B cell (primary cell): Measurements from ENCODE around the gene RCBTB2. TPM values are rescaled to one million over a fixed set of nuclear protein-coding genes. Genes with fewer than 3 reads are reported as not detected.

Experiments
- ATAC-seq: fragments of 200-7000 bp; cut with Tn5 transposase; one replicate; pipeline ENCODE4 v1.10.0; 2021; ENCODE audit warnings: low read depth, mild to moderate bottlenecking, moderate number of reproducible peaks, moderate library complexity
- CTCF ChIA-PET: fragments of 350-600 bp; sonication (Branson Sonifier 250); formaldehyde crosslinking; loops from one replicate; lab custom pipeline; 2021; ENCODE audit warnings: antibody characterized with exemption, inconsistent platforms; lab: Charles Lee
- POLR2A ChIA-PET: fragments of 350-600 bp; sonication (Branson Sonifier 250); formaldehyde crosslinking; loops from one replicate; lab custom pipeline; 2021; ENCODE audit warnings: antibody characterized with exemption; lab: Charles Lee
- DNase-seq: peaks from one replicate; pipeline ENCODE4 v3.0.0; 2013
- H2AFZ ChIP-seq: 2 replicates; pipeline ENCODE4 v1.6.1; 2012; ENCODE audit warnings: mild to moderate bottlenecking, low read depth, low read length; ENCODE audit not compliant: insufficient read depth, poor library complexity, severe bottlenecking
- H3K27ac ChIP-seq, 2 donors: 1 replicate in 1 of 2; 2 replicates in 1 of 2; pipeline ENCODE4 v1.5.1; 2012 to 2013; ENCODE audit warnings: low read length in 2 of 2, mild to moderate bottlenecking in 2 of 2, moderate library complexity in 1 of 2
- H3K27me3 ChIP-seq, 4 experiments: fragments of 200-600 bp in 1 of 4; sonication (generic) in 1 of 4; replicated peaks in 1 of 4; 1 replicate in 2 of 4; 2 replicates in 2 of 4; pipeline versions ENCODE4 v1.6.1 to v1.7.0; 2013 to 2016; ENCODE audit warnings: low read length in 3 of 4, mild to moderate bottlenecking in 2 of 4, mixed read lengths in 1 of 4, moderate library complexity in 1 of 4; ENCODE audit not compliant: insufficient read depth in 4 of 4, control insufficient read depth in 3 of 4; ENCODE audit errors: control extremely low read depth in 1 of 4
- H3K36me3 ChIP-seq, 2 experiments: replicated peaks in 1 of 2; 1 replicate in 1 of 2; 2 replicates in 1 of 2; pipeline versions ENCODE4 v1.6.1 to v1.7.1; 2013; ENCODE audit warnings: low read length in 1 of 2; ENCODE audit not compliant: insufficient read depth in 2 of 2, control insufficient read depth in 1 of 2; ENCODE audit errors: control extremely low read depth in 1 of 2, extremely low read depth in 1 of 2
- H3K4me1 ChIP-seq, 2 donors: fragments of 200-600 bp in 1 of 2; sonication (generic) in 1 of 2; 1 replicate in 1 of 2; 2 replicates in 1 of 2; pipeline versions ENCODE4 v1.5.1 to v1.6.1; 2013 to 2017; ENCODE audit warnings: low read length in 2 of 2; ENCODE audit not compliant: control insufficient read depth in 2 of 2, insufficient read depth in 2 of 2
- H3K4me2 ChIP-seq: replicated peaks from 2 replicates; pipeline ENCODE3; 2012; ENCODE audit warnings: mild to moderate bottlenecking, low read depth, low read length; ENCODE audit not compliant: poor library complexity, severe bottlenecking
- H3K4me3 ChIP-seq, 5 experiments: fragments of 200-600 bp in 1 of 5; sonication (generic) in 1 of 5; 1 replicate in 3 of 5; 2 replicates in 2 of 5; pipeline versions ENCODE4 v1.5.1 to v1.7.0; 2011 to 2016; ENCODE audit warnings: low read length in 4 of 5, mild to moderate bottlenecking in 4 of 5, low read depth in 2 of 5, control low read depth in 1 of 5, moderate library complexity in 1 of 5; ENCODE audit not compliant: insufficient read depth in 1 of 5; ENCODE audit errors: control extremely low read depth in 1 of 5, extremely low read depth in 1 of 5
- H3K79me2 ChIP-seq: fragments of 200-600 bp; sonication (generic); one replicate; pipeline ENCODE4 v1.6.0; 2016; ENCODE audit warnings: low read length; ENCODE audit not compliant: control insufficient read depth, insufficient read depth
- H3K9ac ChIP-seq: fragments of 200-600 bp; sonication (generic); 2 replicates; pipeline ENCODE4 v1.6.1; 2017; ENCODE audit warnings: mild to moderate bottlenecking, low read length, moderate library complexity
- H3K9me3 ChIP-seq, 3 donors: one replicate each; pipeline versions ENCODE4 v1.6.1 to v1.7.1; 2013; ENCODE audit warnings: low read length in 2 of 3; ENCODE audit not compliant: control insufficient read depth in 2 of 3, insufficient read depth in 1 of 3; ENCODE audit errors: control extremely low read depth in 1 of 3
- H4K20me1 ChIP-seq: 2 replicates; pipeline ENCODE4 v1.6.0; 2012; ENCODE audit warnings: mild to moderate bottlenecking, low read length; ENCODE audit not compliant: insufficient read depth, control insufficient read depth, poor library complexity, severe bottlenecking
- H3K27ac Mint-ChIP-seq: one replicate; pipeline ENCODE4 v1.8.0; 2021; ENCODE audit warnings: mixed read lengths
- H3K27me3 Mint-ChIP-seq: one replicate; pipeline ENCODE4 v1.8.0; 2021; ENCODE audit warnings: mixed read lengths
- H3K4me1 Mint-ChIP-seq: one replicate; pipeline ENCODE4 v1.8.0; 2021; ENCODE audit warnings: mixed read lengths
- H3K4me3 Mint-ChIP-seq: one replicate; pipeline ENCODE4 v1.8.0; 2021; ENCODE audit warnings: mixed read lengths
- H3K9me3 Mint-ChIP-seq: one replicate; pipeline ENCODE4 v1.8.0; 2022; ENCODE audit warnings: mixed read lengths; ENCODE audit not compliant: insufficient read depth
- EZH2 ChIP-seq: IDR thresholded peaks from 2 replicates; pipeline ENCODE4 v1.6.1; 2012; ENCODE audit warnings: borderline replicate concordance, low read depth, mild to moderate bottlenecking, moderate library complexity, low read length; ENCODE audit not compliant: insufficient read depth, poor library complexity, severe bottlenecking
- WGBS: methylation state at CpG from one replicate; pipeline ENCODE4 v1.1.5; 2013; ENCODE audit warnings: missing lambda C conversion rate; ENCODE audit not compliant: insufficient coverage; 5-methylcytosine and 5-hydroxymethylcytosine counted together
- intact Hi-C: fragments of 100-400 bp; cut with micrococcal nuclease; formaldehyde crosslinking; loops from one replicate; pipeline ENCODE4 v1.10.0; 2022
- polyA plus RNA-seq: library from polyadenylated mRNA; depleted of rRNA; stranded (reverse); fragments of >200 nt; gene quantifications from 2 replicates; pipeline ENCODE4 v1.2.3, GENCODE V29; 2012
- total RNA-seq, 2 donors: library from RNA; stranded (reverse); fragments of 120-200 nt in 1 of 2; gene quantifications; 1 replicate in 1 of 2; 2 replicates in 1 of 2; pipeline versions ENCODE4 v1.2.3 to v1.2.4, GENCODE V29; 2013 to 2022
- TF ChIP-seq, protein P1 (sequence below): fragments of 200-600 bp; IDR thresholded peaks from one replicate; pipeline ENCODE4 v1.8.0; 2022; ENCODE audit warnings: antibody characterized with exemption, mild to moderate bottlenecking

The RCBTB2 gene
- total and polyA plus RNA-seq, 2 donors (not counting 1 experiment from before 2014, with no cell fraction given): 1.4 to 2.7 TPM

- CTCF ChIA-PET: interaction anchor here (0.5 to 1.0 kb wide), 2 partner anchors 8 to 116 kb away, joined by 3 read pairs; no protein-coding TSS in a partner anchor
Observed at GRCh38 chr13:48492470-48493065, 40.3 kb downstream of the RCBTB2 start.

More at GRCh38 chr13:48492470-48493065, 40.3 kb downstream of the RCBTB2 start:
- Histone ChIP-seq H3K4me2 (peak overlapping the region; percentile 74), H3K4me3 (peak overlapping the region; percentile 10 to 65 (median 32)), H3K79me2 (no peaks in the 10 kb centered on the region), H3K27me3 (no peaks in the 10 kb centered on the region), H2AFZ (peak overlapping the region; percentile 20), H3K9ac (peak overlapping the region; percentile 55), H4K20me1 (no peaks in the 10 kb centered on the region), H3K27ac (peak overlapping the region; percentile 63 to 66), H3K4me1 (peaks cover 57% of the 10 kb centered on the region in 2 donors), H3K36me3 (no peaks in the 10 kb centered on the region), H3K9me3 (peaks cover 0 to 1% (median 0%) of the 10 kb centered on the region in 3 donors)
- intact Hi-C loops: loop anchor here (1.0 to 5.0 kb wide), 7 partner anchors 8 to 485 kb away; partner anchors contain the start of gene FNDC3A
- Mint-ChIP-seq H3K9me3 (no peaks in the 10 kb centered on the region), H3K27ac (no peak overlapping the region), H3K4me1 (peaks cover 38% of the 10 kb centered on the region), H3K27me3 (no peaks in the 10 kb centered on the region), H3K4me3 (no peak overlapping the region)
- TF ChIP-seq, protein P1, sequence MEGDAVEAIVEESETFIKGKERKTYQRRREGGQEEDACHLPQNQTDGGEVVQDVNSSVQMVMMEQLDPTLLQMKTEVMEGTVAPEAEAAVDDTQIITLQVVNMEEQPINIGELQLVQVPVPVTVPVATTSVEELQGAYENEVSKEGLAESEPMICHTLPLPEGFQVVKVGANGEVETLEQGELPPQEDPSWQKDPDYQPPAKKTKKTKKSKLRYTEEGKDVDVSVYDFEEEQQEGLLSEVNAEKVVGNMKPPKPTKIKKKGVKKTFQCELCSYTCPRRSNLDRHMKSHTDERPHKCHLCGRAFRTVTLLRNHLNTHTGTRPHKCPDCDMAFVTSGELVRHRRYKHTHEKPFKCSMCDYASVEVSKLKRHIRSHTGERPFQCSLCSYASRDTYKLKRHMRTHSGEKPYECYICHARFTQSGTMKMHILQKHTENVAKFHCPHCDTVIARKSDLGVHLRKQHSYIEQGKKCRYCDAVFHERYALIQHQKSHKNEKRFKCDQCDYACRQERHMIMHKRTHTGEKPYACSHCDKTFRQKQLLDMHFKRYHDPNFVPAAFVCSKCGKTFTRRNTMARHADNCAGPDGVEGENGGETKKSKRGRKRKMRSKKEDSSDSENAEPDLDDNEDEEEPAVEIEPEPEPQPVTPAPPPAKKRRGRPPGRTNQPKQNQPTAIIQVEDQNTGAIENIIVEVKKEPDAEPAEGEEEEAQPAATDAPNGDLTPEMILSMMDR: no peak
- TF ChIP-seq EZH2: no peak
- ATAC-seq (peak; percentile 86), DNase-seq (peak; percentile 91)
- POLR2A ChIA-PET: interaction anchor here (0.7 to 1.8 kb wide), 2 partner anchors 40 to 69 kb away, joined by 4 to 9 read pairs; partner anchors contain the start of gene RCBTB2
- WGBS: 2% methylated on average over 16 of the region's 16 CpGs
